ENCODE data around the gene CRADD. TPM values are rescaled to one million over a fixed set of nuclear protein-coding genes. Genes with fewer than 3 reads are reported as not detected.

Gene CRADD
- total RNA-seq, 1 donor from 2014 or later: 14.7 TPM

DNA sequence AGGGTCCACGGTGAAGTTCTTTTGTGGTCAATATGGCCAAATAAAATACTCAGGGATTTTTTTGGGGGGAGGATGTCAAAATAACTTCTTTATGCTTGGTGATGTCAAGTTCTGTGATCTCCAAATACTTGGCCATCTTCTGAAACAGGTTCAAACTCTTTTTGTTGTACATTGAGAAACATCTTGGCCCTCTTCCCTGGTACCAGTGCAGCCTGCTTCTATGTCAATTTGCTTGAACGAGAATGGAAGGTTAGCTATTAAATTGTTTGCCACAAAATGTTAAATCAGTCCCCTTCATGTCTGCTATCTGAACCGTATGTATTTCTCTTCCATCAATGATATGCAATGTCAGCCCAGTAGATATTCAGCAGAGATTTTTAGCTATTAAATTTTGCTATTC, 6.1 kb upstream of the CRADD start:
- no peak for DNase-seq (ENCODE audit: low read depth)

DNA sequence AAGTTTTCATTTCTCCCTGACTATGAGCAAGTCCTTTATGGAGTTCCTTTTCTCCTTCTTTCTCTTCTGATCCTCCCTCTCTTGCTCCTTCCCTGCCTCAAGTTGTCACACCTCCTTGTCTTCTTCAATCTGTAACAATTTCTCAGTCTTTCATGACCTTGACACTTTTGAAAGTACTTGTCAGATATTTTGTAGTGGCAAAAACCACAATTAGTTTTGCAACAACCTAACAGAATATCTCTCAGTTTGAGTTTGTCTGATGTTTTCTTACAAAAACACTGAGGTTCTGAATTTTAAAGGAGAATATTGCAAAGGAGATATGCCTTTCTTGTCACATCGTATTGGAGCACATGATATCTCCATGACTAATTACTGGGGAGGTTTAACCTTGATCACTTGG, 4.1 kb upstream of the CRADD start:
- no peak for DNase-seq (ENCODE audit: low read depth)

DNA sequence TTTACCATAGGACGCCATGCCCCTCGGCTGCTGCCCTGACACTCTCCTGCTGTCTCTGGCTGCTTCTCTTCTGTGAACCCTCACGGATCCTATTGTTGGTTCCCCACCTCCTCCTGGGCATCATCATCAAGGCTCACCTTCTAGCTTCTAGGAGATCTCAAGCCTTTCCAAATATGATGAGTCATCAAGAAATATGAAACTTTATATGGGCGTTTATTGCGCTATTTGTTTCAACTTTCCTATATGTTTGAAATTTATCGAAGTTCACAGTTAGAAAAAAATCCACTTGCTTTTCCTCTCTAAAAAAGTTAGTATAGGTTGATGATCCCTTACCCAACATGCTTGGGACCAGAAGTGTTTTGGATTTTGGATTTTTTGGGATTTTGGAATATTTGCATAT, 2.8 kb upstream of the CRADD start:
- DNase-seq (ENCODE audit: low read depth): no peak

DNA sequence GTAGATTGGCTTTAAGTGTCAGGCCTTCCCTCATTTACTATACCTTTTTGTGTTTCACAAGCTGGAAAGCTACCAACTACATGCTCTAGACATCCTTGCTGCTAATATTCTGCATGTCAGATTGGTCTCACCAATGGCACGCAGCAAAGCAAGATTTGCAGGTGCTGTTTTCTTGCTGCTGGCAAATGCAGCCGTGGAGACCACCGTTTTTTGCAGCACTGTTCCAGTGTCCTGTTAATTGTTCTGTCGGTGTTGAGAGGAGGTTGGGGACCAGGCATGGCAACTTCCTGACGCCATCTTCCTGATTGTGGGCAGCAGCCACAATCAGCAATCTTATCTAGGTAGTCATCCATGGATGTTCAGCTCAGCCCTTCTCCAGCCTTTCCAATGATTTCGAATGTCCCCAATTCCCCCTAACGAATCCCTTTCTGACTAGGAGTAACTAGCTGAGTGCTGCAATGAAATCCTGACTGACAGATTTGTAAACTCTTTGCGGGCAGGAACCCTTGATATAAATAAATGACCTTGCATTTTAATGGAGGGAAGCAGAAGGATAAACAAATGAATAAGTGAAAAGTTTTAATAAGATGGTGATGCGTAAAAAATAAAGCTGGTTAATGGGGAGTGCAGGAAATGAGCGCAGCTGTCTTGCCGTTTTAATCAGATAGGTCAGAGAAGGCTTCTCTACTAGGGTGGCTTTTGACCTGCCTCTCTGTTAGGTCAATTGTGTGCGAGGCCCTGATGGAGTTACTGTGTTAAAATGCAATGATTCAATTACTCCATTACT, 574 bp upstream of the CRADD start:
- DNase-seq (ENCODE audit: low read depth): no peak

DNA sequence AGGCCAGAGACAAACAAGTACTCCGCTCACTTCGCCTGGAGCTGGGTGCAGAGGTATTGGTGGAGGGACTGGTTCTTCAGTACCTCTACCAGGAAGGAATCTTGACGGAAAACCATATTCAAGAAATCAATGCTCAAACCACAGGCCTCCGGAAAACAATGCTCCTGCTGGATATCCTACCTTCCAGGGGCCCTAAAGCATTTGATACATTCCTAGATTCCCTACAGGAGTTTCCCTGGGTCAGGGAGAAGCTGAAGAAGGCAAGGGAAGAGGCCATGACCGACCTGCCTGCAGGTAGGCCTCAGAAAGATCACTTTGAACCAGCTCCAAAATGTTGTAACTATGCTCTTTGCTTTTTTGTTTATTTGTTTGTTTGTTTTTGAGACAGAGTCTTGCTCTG, 1.6 kb downstream of the CRADD start:
- DNase-seq (ENCODE audit: low read depth): no peak

DNA sequence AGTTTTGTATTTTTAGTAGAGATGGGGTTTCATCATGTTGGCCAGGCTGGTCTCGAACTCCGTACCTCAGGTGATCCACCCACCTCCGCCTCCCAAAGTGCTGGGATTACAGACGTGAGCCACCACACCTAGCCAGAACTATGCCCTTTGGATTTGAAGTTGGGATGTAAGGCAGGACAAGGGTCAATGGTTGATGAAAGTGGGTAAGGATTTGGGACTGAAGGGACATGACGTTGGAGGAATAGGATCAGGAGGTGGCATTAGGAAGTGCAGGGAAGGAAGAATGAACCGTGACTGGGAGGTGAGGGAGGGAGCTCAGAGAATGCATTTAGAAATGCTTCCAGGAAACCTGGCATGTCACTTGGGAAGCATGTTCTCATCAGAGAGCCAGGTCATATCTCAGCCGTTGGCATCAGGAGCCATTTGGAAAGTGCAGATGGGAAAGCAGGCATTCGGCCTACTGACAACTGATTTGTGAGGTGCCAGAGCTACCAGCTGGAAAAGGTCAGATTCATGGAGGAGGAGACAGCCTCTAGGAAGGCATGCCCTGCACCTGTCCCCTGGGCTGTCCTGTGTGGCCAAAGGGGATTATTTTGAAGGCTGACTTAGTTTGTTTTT, 2.2 kb downstream of the CRADD start:
- no peak for DNase-seq (ENCODE audit: low read depth)

DNA sequence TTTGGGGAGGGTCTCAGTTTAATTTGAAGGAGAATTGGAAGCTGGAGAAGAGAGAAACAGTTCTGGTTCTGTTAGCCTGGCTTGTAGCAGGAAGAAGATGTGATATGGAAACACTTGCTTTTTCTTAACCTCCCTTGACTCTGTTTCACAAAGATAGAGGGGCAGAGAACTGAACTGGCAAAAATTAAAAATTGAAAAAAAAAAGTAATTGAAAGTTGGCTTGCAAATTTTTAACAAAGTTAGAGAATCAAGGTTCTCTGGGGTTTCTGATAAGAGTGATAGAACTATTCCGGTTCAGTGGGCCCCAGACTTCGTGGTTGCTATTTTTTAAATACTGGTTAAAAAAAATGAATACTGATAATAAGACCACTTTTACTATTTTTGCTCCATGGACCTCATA, 2.8 kb downstream of the CRADD start:
- no peak for DNase-seq (ENCODE audit: low read depth)

DNA sequence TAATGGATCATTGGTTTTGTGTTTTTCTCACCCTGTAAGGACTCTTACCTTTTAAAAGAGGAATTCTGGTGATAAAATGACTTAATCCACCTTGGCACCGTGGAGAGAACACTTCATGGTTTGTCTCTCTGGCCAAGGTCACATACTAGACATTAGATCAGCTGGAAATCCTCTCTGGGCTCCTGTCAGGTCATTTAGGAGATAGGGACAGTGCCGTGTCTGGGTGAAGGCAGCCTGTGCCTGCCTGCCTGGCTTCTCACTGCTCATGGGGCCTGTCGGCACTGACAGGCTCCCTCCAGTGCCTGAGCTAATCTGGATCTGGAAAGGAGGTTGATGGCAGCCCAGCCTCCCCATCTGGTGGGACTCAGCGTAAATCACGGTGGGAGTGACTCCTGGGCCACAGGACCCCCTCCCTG, 5.7 kb downstream of the CRADD start:
- DNase-seq (ENCODE audit: low read depth): peak; percentile 50

DNA sequence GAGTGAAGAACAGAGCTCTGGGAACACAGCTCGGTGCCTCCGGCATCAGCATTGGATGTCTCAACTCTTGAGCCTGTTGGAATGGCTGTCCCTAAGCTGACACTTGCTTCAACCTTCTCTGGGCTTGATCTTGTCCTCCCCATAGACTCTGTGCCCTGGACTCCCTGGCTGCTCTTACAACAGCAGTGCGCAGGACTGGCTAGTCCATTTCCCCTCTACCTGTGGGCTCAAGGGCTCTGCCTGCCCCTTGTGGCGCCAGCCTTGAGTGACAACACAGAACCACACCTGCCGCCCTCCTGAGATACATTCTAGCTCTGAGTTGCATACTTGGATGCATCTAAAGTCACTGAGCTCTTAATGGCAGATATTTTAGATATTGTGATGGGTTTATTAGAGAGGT, 6.2 kb downstream of the CRADD start:
- no peak for DNase-seq (ENCODE audit: low read depth)

DNA sequence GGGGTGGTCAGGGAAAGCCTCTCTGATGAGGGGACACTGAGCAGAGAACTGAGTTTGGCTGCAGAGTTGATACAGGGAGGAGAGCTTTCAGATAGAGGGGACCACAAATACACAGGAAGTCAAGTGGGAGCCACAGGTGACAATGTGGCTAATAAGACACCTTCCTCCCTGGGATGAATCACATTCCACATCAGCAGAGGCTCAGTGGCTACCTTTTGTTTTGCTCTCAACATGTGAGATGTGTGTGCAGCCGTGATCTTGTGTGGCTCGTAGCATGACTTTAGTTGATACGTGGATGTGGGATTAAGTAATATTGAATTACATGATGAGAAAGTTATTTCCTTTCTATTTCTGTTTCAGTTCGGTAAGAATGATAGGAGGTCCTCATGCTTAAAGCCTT, 7.5 kb downstream of the CRADD start:
- DNase-seq (ENCODE audit: low read depth): no peak

DNA sequence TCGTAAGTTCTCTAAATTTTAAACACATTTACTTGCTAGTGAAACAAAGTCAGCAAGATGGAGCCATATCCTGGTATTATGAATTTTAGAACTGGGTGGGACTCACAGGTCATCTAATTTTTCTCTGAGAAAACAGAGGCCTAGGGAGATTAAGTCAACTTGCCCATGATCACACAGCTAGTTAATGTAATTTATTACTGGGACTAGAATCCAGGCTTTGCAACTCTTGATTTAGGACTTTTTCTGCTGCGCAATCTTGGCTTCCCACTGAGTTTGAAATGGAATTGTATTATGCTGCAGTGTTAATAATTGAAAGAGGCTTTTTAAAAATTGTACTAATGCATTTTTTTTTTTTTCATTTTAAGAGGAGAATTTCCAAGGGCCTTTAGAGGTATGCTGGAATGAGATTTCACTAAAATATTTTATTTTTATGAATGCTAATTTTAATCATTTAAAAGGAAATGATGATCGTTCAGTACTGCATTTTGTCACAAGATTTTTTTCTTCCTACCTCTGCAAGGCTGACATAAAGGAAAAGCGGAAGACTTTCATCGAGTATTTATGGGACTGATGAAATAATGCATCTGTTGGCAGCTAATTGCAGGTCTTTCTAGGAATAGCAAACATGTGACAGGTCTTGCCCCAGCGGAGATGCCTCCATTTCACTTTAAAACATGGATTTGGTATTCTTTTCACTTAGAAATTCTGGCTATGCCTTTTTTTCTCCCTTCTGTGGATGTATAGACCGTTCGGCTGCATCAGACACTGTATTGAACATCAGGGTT, 9.6 kb downstream of the CRADD start:
- DNase-seq (ENCODE audit: low read depth): no peak

DNA sequence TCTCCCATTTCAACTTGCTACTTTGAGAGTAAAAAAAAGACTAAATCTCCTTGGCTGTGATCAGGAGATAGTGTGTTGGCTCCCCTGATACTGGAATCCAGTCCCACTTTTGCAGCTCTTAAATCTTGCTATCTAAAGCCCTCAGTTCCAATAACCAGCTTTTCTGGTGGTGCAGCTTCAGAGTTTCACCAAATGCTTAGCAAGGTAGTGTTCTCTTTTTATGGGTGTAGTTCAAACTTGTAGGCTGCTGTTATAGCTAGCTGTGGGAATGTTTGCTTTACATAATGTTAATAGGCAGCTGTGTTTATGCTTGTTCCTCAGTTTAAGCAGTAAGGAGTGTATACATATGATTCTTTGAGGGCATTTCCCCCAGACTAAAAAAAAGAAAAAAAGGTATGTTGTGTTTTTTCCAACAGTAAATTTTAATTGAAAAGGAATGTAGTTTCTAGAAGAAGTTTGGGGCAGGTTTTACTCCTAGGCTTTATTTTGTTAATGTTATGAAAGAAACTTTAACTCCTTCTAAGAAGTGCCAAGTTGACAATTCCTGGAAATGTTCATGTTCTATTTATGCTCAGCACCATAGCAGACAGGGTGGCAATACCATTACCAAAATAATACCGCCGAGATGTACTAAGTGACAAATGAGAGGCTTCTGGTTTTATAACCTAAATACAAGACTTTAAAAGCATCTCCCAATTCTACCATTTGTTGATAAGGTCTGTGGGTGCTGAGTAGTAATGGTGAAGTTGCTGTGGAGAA, 12.1 kb downstream of the CRADD start:
- no peak for DNase-seq (ENCODE audit: low read depth)

DNA sequence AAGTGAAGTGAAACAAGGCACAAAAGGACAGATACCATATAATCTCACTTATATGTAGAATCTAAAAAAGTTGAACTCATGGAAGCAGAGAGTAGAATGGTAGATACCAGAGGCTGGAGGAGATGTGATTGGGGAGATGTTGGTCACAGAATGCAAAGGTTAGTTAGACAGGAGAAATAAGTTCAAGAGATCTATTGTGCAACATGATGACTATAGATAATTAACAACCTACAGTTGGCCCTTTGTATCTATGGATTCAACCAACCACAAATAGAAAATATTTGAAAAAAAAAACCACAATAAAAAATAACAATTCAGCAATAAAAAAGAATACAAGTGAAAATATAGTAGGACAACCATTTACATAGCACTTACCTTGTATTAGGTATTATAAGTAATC, 19.3 kb downstream of the CRADD start:
- DNase-seq (ENCODE audit: low read depth): no peak

DNA sequence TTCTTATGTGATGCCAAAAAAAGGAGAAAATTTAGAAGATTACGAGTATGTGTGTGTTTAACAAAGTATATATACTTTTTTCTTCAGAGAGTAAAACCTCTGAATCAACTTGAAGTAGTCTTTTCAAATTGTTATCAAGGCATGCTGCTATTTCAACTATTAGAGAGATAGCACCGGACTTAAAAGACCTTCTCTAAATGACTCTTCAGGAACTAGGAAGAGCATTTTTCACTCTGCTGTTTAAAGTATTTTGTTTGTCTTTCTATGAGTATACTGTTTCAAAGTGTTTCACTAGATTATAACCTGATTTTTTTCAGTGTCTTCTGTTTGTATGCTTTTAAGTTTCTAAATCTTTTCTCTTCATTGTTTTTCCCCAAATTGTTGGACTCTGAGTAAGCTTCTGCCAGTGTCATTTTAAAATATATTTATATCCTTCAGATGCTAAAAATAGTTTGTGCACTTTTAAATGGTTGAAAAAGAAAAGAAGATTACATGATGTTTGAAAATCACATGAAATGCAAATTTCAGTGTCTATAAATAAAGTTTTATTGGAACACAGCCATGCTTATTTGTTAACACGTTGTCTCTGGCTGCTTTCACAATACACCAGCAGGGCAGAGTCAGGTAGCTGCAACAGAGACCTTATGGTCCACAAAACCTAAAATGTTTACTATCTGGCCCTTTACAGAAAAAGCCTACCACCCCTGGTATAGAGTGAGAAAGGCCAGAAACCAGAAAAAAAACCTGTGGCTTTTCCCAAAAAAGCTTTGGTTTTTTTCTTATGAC, 21.3 kb downstream of the CRADD start:
- DNase-seq (ENCODE audit: low read depth): no peak

DNA sequence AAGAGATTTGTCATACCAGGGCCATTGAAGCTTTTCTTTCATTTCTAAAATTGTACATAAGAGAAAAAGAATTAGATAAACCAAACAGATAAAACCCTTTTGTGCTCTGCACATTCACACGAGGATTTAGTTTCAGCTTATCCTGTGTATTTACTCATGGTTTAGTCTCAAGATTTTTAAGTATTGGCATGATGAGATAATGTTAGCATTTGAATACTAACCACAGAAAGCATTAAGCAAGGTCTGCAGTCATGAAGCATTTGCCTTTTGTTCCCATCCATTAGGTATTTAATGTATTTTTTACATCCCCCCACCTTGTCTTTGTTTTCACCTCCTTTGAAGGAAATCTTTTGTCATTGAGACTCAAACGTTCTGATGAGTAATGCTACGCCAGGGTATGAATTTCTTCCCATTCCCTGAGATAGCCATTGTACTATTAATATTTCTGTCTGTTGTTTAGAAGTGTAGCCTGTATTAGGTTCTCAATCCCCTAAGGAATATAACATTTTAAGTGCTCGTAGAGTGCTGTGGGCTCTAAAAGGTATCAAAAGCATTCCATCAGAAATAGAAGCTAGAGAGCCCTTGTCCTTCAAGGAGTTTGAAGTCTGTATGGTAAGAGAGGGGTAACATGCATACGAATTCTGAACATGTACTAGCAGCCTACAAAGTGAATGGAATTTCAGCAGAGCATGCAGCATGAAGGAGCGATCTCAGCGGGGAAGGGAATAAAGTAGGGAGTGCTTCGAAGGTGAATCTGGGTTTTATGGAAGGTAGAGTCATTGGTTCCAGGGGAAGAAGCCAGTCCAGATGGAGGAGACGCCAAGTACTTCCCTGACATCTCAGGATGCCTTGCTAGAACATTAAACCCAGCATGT, 22.3 kb downstream of the CRADD start:
- peak; percentile 22 for DNase-seq (ENCODE audit: low read depth)

DNA sequence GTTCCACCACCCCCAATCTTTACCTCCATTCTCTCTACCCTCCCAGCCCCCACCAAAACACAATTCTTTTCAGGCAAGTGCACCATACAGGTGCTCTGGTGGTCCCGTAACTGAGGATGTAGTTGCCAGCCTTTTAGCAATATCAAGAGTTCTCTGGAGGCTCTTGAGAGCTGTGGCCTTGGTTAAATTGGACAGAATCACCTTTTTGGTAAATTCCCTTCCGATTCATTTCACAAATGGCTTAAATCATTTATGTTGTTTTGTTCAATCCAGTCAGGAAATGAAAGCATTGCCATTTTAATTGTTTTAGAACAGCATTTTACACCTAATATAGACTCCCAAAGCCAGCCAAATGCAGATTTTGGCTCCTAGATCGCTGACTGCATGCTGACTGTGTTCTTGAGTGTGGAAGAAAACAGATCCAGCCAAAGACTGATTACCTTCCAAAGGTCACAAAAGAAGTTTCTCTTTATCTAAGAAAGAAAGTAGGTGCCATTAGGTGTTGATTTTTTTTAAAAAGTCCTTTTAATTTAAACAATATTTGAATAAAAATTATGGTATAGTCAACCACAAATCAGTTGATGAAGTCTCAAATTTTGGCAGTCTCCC, 25.6 kb downstream of the CRADD start:
- DNase-seq (ENCODE audit: low read depth): no peak

DNA sequence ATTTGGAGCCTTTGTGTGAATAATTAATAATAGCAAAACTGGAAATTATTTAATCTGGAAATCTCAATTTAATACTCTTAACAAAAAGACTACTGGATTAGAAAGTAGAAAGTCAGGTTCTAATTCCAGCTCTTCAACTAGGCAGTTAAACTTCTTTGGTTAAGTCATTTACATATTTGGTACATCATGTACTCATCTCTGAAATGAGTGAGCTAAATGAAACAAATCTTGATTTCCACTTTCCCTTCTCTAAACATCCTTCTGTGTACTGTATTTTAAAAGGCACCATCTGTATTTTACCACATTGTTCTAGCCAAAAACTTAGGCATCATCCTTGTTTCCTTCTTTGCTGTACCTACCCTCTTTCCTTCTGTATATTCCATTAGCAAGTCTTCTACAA, 26.9 kb downstream of the CRADD start:
- no peak for DNase-seq (ENCODE audit: low read depth)

DNA sequence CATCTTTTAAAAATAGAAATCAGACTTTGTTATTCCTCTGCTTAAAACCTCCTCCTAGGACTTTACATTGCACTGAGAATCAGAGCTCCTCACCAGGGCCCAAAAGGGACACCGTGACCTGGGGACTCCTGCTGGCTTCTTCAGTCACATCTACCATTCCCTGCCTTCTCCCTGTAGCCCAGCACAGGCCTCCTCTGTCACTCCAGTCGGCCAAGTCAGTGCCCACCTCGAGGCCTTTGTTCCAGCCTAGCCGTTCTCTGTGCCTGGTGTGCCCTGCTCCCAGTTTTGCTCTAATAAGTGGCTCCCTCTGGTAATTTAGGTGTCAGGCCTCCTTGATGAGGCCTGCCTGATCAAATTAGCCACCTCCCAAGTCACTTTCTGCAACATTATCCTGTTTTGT, 27.4 kb downstream of the CRADD start:
- DNase-seq (ENCODE audit: low read depth): no peak

DNA sequence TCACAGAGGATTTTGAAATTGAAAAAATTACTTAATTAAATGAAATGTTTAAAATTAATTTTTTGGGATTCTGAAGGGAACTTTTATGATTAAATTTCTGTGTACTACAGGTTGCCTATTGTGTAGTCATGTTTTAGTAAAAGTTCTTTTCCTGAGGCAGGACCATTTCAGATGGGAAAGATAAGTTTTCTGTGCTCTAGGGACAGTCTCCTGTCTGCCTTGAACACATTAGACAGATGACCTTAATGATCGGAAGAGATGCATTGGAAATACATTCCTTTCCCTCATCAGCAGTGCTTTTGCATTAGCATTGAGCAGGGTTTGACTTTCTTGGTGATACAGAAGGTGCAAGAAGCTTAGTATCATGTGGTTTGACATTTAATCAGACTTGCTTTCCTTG, 28.1 kb downstream of the CRADD start:
- DNase-seq (ENCODE audit: low read depth): no peak

DNA sequence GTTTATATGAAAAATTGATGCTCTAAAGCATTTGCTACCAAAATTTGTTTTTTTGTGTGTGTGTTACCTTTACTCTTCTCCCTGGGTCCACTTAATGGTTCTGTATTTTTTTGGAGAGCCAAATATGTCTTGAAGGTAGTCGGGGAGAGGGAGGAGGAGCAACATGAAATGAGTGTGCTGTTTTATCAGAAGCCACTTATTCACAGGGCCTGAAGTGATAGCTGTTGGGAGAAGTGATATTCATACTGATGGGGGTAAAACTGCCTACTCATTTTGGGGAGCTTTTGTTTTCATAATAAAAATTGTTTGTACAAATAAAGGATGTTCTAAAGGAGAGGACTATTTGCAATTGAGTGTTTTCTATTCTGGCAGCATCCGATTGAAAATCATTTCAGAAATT, 29.2 kb downstream of the CRADD start:
- no peak for DNase-seq (ENCODE audit: low read depth)
